Breast epithelium (tissue), 3 donors: ENCODE data around the gene IFNA16.
"Not testable (repeated sequence)": the region's sequence is repeated elsewhere in the genome, so short reads cannot be mapped to it uniquely, and the experiment has no call there.

ENCODE experiments used
- CTCF ChIP-seq, 3 donors: fragments of 450-650 bp; IDR thresholded peaks; one replicate each; pipeline ENCODE4 v1.5.1; 2016 to 2017; ENCODE audit warnings: antibody characterized with exemption in 3 of 3, mild to moderate bottlenecking in 3 of 3, moderate library complexity in 3 of 3
- POLR2A ChIP-seq: fragments of 450-650 bp; IDR thresholded peaks from one replicate; pipeline ENCODE4 v1.6.1; 2016; ENCODE audit warnings: antibody characterized with exemption, mild to moderate bottlenecking, moderate library complexity
- POLR2AphosphoS5 ChIP-seq, 3 donors: sonication (generic); formaldehyde crosslinking; IDR thresholded peaks; one replicate each; pipeline ENCODE4 v1.6.1; 2017; ENCODE audit warnings: antibody characterized with exemption in 3 of 3

GRCh38 chr9:21202105-21202504 lies 15.0 kb downstream of the IFNA16 start, which contains the start of gene IFNA7:
- not testable (repeated sequence) for TF ChIP-seq CTCF (IDR thresholded peaks at IDR 0.05); POLR2AphosphoS5 (IDR thresholded peaks at IDR 0.05); POLR2A
